GM19035 (cell line): Measurements from ENCODE around the gene SNAI3.

Experiments used
- ATAC-seq: cut with Tn5 transposase; IDR thresholded peaks from one replicate; pipeline ENCODE4 v1.9.1; 2021; ENCODE audit not compliant: unreplicated experiment

SNAI3 gene

GRCh38 chr16:88705801-88706228 is 19.5 kb upstream of the SNAI3 start:
- ATAC-seq: peak; percentile 23

- ATAC-seq: no peak
These were observed 18.9 kb upstream of the SNAI3 start for GRCh38 chr16:88705076-88705684.

- no peak for ATAC-seq
These were observed 17.4 kb upstream of the SNAI3 start for GRCh38 chr16:88703486-88704309.

GRCh38 chr16:88702371-88703210 is 16.3 kb upstream of the SNAI3 start:
- ATAC-seq: no peak

GRCh38 chr16:88701581-88702370 is 15.5 kb upstream of the SNAI3 start:
- no peak for ATAC-seq

- ATAC-seq: peak; percentile 76
These were observed 14.6 kb upstream of the SNAI3 start for GRCh38 chr16:88700636-88701482.

- ATAC-seq: no peak
These were observed 14.0 kb upstream of the SNAI3 start for GRCh38 chr16:88700322-88700635.

GRCh38 chr16:88699180-88699579 is 12.9 kb upstream of the SNAI3 start:
- no peak for ATAC-seq

GRCh38 chr16:88698646-88699045 is 12.3 kb upstream of the SNAI3 start:
- ATAC-seq: no peak

GRCh38 chr16:88697831-88698615 is 11.7 kb upstream of the SNAI3 start:
- no peak for ATAC-seq

- ATAC-seq: no peak
These were observed 11.0 kb upstream of the SNAI3 start for GRCh38 chr16:88697116-88697830.

GRCh38 chr16:88696441-88696840 is 10.1 kb upstream of the SNAI3 start:
- ATAC-seq: no peak

GRCh38 chr16:88695753-88696152 is 9.4 kb upstream of the SNAI3 start:
- ATAC-seq: no peak

GRCh38 chr16:88695218-88695617 is 8.9 kb upstream of the SNAI3 start:
- no peak for ATAC-seq

- ATAC-seq: no peak
These were observed 8.1 kb upstream of the SNAI3 start for GRCh38 chr16:88694221-88695087.

GRCh38 chr16:88693420-88694177 is 7.3 kb upstream of the SNAI3 start:
- no peak for ATAC-seq

GRCh38 chr16:88692861-88693260 is 6.6 kb upstream of the SNAI3 start:
- ATAC-seq: no peak
